Ectodermal cell (in vitro differentiated cells): ENCODE measurements around the gene PSMB2.

Experiments used
- H3K27ac ChIP-seq: 2 replicates; pipeline ENCODE4 v1.7.0; 2013; ENCODE audit warnings: mild to moderate bottlenecking, low read depth, low read length; ENCODE audit not compliant: insufficient read depth, poor library complexity, severe bottlenecking
- H3K27me3 ChIP-seq: 2 replicates; pipeline ENCODE4 v1.7.0; 2013; ENCODE audit warnings: mild to moderate bottlenecking, low read length; ENCODE audit not compliant: insufficient read depth, control insufficient read depth, poor library complexity, severe bottlenecking
- H3K36me3 ChIP-seq: one replicate; pipeline ENCODE4 v1.7.0; 2013; ENCODE audit warnings: low read length; ENCODE audit not compliant: control insufficient read depth, insufficient read depth
- H3K4me1 ChIP-seq: one replicate; pipeline ENCODE4 v1.7.0; 2013; ENCODE audit warnings: low read length; ENCODE audit not compliant: control insufficient read depth, insufficient read depth
- H3K4me3 ChIP-seq: 2 replicates; pipeline ENCODE4 v1.7.0; 2013; ENCODE audit warnings: low read depth, low read length, control low read depth; ENCODE audit not compliant: insufficient read depth
- H3K9me3 ChIP-seq: 2 replicates; pipeline ENCODE4 v1.7.0; 2013; ENCODE audit warnings: mild to moderate bottlenecking, low read length, moderate library complexity; ENCODE audit not compliant: control insufficient read depth
- WGBS, 2 experiments: methylation state at CpG; one replicate each; pipeline ENCODE4 v1.1.7; 2013; ENCODE audit warnings: missing lambda C conversion rate in 2 of 2; 5-methylcytosine and 5-hydroxymethylcytosine counted together

PSMB2 gene

GRCh38 chr1:35622510-35623178 is 18.7 kb downstream of the PSMB2 start:
- 55 to 58% methylated on average over 4 of the region's 4 CpGs for WGBS, 2 experiments
- Histone ChIP-seq H3K36me3 (peaks cover 4% of the 10 kb centered on the region), H3K27me3 (no peaks in the 10 kb centered on the region)

GRCh38 chr1:35619237-35620121 is 21.8 kb downstream of the PSMB2 start:
- H3K4me3 ChIP-seq = no peak overlapping the region
- no peaks in the 10 kb centered on the region for H3K36me3 ChIP-seq
- H3K9me3 ChIP-seq = no peaks in the 10 kb centered on the region
- peaks cover 11% of the 10 kb centered on the region for H3K4me1 ChIP-seq
- no peak overlapping the region for H3K27ac ChIP-seq
- H3K27me3 ChIP-seq = no peaks in the 10 kb centered on the region
- WGBS, 2 experiments = 93 to 95% methylated on average over 5 of the region's 6 CpGs

More at GRCh38 chr1:35622510-35623178, 18.7 kb downstream of the PSMB2 start:
- Histone ChIP-seq H3K9me3 (no peaks in the 10 kb centered on the region), H3K27ac (no peak overlapping the region), H3K4me1 (peaks cover 11% of the 10 kb centered on the region), H3K4me3 (no peak overlapping the region)

- H3K36me3 ChIP-seq = peaks cover 9% of the 10 kb centered on the region
- H3K9me3 ChIP-seq = no peaks in the 10 kb centered on the region
- no peak overlapping the region for H3K4me3 ChIP-seq
- WGBS, 2 experiments = 83 to 85% methylated on average over 8 of the region's 8 CpGs
- no peaks in the 10 kb centered on the region for H3K27me3 ChIP-seq
- no peaks in the 10 kb centered on the region for H3K4me1 ChIP-seq
- H3K27ac ChIP-seq = no peak overlapping the region
These were observed 25.9 kb downstream of the PSMB2 start for GRCh38 chr1:35615440-35615839.

- WGBS, 2 experiments = 97 to 98% methylated on average over 7 of the region's 7 CpGs
- Histone ChIP-seq H3K27me3 (no peaks in the 10 kb centered on the region), H3K36me3 (peaks cover 37% of the 10 kb centered on the region), H3K4me1 (no peaks in the 10 kb centered on the region), H3K4me3 (no peak overlapping the region), H3K9me3 (no peaks in the 10 kb centered on the region), H3K27ac (no peak overlapping the region)
These were observed 29.7 kb downstream of the PSMB2 start for GRCh38 chr1:35611655-35612054.

- H3K4me3 ChIP-seq = no peak overlapping the region
- peaks cover 6% of the 10 kb centered on the region for H3K4me1 ChIP-seq
- H3K27ac ChIP-seq = peak overlapping the region; percentile 0
- no peaks in the 10 kb centered on the region for H3K27me3 ChIP-seq
- peaks cover 44% of the 10 kb centered on the region for H3K36me3 ChIP-seq
- 76 to 85% methylated on average over 4 of the region's 4 CpGs for WGBS, 2 experiments
- H3K9me3 ChIP-seq = no peaks in the 10 kb centered on the region
These were observed 35.5 kb downstream of the PSMB2 start for GRCh38 chr1:35605867-35606182.

- H3K4me3 ChIP-seq = no peak overlapping the region
- 71 to 72% methylated on average over 6 of the region's 6 CpGs for WGBS, 2 experiments
These were observed 36.1 kb downstream of the PSMB2 start for GRCh38 chr1:35605071-35605866.

GRCh38 chr1:35603941-35604340 is 37.4 kb downstream of the PSMB2 start:
- 96 to 100% methylated on average over 1 to 3 of the region's 4 CpGs for WGBS, 2 experiments
- Histone ChIP-seq H3K27me3 (no peaks in the 10 kb centered on the region), H3K4me1 (peaks cover 6% of the 10 kb centered on the region), H3K9me3 (no peaks in the 10 kb centered on the region), H3K4me3 (no peak overlapping the region), H3K36me3 (peaks cover 33% of the 10 kb centered on the region), H3K27ac (no peak overlapping the region)

More at GRCh38 chr1:35605071-35605866, 36.1 kb downstream of the PSMB2 start:
- Histone ChIP-seq H3K27ac (peak overlapping the region; percentile 51), H3K9me3 (no peaks in the 10 kb centered on the region), H3K36me3 (peaks cover 44% of the 10 kb centered on the region), H3K27me3 (no peaks in the 10 kb centered on the region), H3K4me1 (peaks cover 6% of the 10 kb centered on the region)

GRCh38 chr1:35603468-35603867 is 37.9 kb downstream of the PSMB2 start:
- Histone ChIP-seq H3K27ac (no peak overlapping the region), H3K9me3 (no peaks in the 10 kb centered on the region), H3K4me3 (no peak overlapping the region), H3K36me3 (peaks cover 28% of the 10 kb centered on the region), H3K27me3 (no peaks in the 10 kb centered on the region), H3K4me1 (peaks cover 6% of the 10 kb centered on the region)
- 89 to 92% methylated on average over 3 of the region's 3 CpGs for WGBS, 2 experiments

GRCh38 chr1:35600593-35600992 is 40.7 kb downstream of the PSMB2 start:
- H3K4me1 ChIP-seq = peaks cover 6% of the 10 kb centered on the region
- H3K9me3 ChIP-seq = no peaks in the 10 kb centered on the region
- no peaks in the 10 kb centered on the region for H3K27me3 ChIP-seq
- WGBS, 2 experiments = 94% methylated on average over 3 of the region's 3 CpGs
- H3K27ac ChIP-seq = no peak overlapping the region
- H3K4me3 ChIP-seq = no peak overlapping the region
- peaks cover 15% of the 10 kb centered on the region for H3K36me3 ChIP-seq

GRCh38 chr1:35599411-35599810 is 41.9 kb downstream of the PSMB2 start:
- no peak overlapping the region for H3K27ac ChIP-seq
- H3K4me1 ChIP-seq = no peaks in the 10 kb centered on the region
- H3K4me3 ChIP-seq = no peak overlapping the region
- no peaks in the 10 kb centered on the region for H3K27me3 ChIP-seq
- H3K36me3 ChIP-seq = peaks cover 15% of the 10 kb centered on the region
- H3K9me3 ChIP-seq = no peaks in the 10 kb centered on the region
- 92% methylated on average over 3 of the region's 3 CpGs for WGBS, 2 experiments
